Activated CD8-positive, alpha-beta memory T cell treated with anti-CD3 and anti-CD28 coated beads, Interleukin-2, amount 50 U/mL, for 24 hours (primary cell): Measurements from ENCODE around the gene PRDM12.

ENCODE experiments used
- DNase-seq: peaks from one replicate; pipeline ENCODE4 v3.0.0-alpha.2; 2020; ENCODE audit errors: extremely low read depth

Gene PRDM12

GRCh38 chr9:130718562-130718961 is 54.2 kb downstream of the PRDM12 start:
- no peak for DNase-seq

- no peak for DNase-seq
Observed at GRCh38 chr9:130720762-130721161, 56.4 kb downstream of the PRDM12 start.

GRCh38 chr9:130728721-130729120 is 64.3 kb downstream of the PRDM12 start:
- DNase-seq = no peak

- DNase-seq = no peak
Observed at GRCh38 chr9:130729145-130729544, 64.8 kb downstream of the PRDM12 start.

- no peak for DNase-seq
Observed at GRCh38 chr9:130731355-130731754, 67.0 kb downstream of the PRDM12 start.

- no peak for DNase-seq
Observed at GRCh38 chr9:130732136-130732535, 67.7 kb downstream of the PRDM12 start.
